HG03521 (cell line): ENCODE measurements around the gene DAB1.

Source experiments
- ATAC-seq: cut with Tn5 transposase; IDR thresholded peaks from one replicate; pipeline ENCODE4 v1.9.1; 2021; ENCODE audit warnings: mild to moderate bottlenecking, moderate library complexity; ENCODE audit not compliant: unreplicated experiment

The DAB1 gene

DNA sequence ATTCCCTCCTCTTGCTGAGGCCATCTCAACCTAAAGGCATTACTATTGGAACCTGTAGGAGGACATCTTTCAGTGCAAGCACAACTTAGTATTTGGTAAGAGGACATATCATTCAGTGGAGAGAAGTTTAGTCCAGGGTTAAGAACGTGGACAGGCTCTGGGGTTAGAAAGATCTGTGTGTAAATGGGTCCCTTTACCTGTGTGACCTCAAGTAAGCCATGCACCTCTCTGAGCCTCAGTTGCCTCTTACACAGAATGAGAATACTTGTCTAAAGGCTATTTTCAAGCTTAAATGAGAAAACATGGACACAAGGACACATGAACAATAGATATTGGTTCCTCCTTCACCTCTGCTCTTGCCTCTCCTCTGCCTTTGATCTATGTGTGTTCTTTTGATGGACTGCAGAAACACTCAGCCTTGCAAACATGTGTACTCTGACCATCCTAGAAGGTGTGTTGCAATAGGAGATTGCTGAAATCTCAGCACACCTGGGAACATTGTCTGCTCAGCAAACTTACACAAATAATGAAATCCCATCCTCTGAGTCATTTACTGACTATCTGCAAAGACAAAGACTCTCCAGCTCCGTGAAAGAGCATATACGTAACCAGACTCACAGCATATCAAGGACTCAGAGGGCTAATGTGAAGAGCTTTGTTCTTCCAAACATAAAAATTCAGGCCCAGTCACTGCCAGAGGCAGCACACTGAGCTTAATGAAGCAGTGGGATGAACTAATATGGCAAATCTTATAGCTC, 143.8 kb downstream of the DAB1 start:
- no peak for ATAC-seq

DNA sequence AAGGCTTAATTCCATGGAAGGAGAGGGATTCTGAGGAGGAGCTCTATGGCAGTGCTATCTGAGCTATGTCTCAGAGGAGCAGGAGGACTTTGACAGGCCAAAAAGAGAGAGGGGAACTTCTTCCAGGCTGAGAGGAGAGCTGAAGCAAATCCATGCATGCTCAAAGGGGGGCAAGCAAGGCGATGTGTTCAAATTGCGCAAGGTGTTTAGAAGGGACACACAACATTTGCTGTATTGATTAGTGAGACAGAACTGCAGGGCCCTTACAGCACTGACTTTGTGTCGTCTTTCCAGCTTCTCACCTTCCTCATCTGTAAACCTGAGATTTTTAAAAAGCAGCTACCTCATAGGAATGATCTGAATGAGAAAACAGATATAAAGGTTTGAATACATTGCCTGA, 145.3 kb downstream of the DAB1 start:
- ATAC-seq, result no peak

DNA sequence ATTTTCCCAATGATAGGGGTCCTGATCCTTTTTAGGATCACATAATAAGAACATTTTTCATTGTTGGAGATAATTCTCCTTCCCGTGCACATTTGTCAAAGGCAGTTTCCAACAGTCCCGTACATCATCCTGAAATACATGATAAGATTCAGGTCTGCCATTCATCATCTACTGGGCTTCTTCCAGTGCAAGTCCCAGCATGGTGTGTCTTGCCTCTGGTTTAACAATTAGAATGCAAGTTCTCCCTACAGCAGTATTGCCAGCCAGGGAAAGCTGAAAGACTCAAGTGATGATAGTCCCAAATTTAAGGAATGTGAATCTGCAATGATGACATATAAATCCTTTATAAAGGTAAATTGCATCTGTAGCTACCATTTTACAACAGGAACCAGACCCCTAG, 146.2 kb downstream of the DAB1 start:
- no peak for ATAC-seq

DNA sequence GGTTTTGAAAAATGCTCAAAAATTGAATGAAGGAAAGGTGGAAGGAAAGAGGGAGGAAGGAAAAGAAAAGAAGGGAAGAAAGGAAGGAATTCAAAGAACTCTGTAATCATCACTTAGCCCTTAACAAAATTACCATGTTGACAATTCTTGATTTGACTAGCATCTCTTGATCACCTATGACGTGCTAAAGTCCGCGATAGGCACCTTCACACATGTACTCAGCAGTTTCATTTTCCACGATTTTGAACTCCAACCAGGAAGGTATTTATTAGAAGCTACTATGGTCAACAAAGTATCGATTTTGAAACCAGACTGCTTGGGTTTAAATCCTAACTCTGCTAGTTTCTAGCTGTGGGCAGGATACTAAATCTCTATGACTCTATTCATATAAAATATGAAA, 146.9 kb downstream of the DAB1 start:
- no peak for ATAC-seq

DNA sequence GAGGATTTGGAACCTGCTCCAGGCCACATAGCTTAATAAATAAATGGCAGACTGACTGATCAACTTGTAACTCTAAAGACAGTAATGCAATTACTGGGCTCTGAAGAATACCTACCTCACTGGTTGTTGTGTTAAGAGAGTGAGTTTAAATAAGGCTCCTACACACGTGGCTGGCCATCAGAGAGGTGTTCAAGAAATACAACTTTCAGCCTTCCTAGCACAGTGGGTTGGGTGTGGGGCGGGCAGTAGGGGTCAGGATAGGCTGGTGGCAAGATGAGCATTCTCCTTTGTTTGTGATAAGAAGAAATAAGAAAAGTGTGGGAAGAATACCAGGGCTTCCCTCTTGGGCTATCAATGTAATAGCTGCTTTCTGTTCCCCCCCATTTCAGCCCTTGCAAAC, 151.3 kb downstream of the DAB1 start:
- ATAC-seq, result no peak

DNA sequence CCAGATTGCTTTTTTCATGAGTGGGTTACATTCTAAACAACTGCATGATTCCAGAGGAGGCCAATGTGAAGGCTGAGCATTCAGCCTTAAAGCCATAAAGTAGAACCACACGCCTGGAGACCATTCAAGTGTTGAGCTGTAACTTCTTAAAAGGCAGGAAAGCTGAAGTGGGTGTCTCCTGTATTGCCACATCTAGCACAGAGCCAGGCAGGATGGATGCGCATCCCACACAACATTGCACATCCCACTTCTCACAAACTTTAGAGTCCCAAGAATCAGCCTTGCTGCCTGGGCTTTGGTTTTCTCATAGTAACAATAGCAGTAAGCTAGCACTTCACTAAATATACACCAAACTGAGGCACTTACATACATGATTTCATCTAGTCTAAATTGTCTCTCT, 151.7 kb downstream of the DAB1 start:
- ATAC-seq, result no peak

DNA sequence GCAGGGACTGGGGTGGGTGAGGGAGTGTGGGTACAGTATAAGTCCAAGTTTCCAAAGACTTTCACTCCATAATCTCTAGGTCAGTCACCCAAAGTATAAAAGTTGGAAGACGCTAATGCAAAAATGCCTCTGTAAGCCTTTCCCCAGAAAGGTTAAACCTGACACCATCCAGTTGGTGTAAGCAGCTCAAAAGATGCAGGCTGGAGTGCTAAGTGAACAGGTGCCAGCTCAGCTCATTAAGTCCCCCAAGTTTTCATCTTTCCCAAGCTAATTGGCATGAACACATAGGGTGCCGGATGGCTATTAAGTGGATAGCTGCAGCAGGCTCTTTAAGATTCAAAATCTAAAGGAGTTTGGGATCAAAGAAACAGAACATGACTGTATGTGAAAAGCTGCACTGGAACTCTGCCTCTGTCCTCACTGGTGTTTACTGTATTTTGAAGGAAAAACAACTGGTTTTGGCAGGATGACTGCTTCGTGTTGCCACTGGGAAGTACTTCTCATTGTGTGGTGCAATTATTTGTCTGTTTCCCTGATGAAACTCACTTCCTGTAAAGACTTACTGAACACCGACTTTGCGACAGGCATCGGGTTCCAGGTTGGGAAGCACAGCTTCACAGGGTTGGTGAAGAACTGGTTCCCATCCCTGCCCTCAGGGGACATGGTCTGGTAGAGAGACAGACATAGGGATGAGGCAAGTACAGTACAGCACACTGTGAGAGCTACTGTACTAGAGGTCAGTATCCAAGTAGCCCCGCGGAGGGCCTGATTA, 152.7 kb downstream of the DAB1 start:
- no peak for ATAC-seq

DNA sequence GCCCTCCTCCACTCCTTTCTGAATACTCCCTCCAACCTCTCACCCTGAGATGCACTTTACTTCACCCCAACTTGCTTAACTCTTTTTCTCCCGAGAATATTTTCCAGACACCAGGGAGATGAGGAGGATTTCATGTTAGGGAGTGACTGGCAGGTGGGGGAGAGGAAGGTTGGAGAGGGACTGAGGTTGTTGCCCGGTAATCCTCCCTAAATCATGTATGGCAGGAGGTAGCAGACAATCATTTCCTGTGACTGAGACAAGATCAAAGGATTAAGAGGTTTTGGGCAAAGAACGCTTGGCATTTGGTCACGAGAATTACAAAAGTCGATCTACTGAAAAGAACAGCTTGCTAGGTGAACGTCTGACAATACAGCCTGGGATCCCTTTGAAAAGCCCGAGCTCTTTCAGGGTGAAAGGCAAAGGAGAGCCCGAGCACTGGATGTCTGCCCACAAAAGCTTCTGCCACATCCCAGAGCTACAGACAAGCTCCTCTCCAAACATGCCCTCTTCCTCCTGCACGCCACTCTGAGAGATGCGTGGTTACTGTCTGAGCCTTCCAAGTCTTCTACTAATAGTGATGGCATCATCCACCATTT, 154.1 kb downstream of the DAB1 start:
- no peak for ATAC-seq

DNA sequence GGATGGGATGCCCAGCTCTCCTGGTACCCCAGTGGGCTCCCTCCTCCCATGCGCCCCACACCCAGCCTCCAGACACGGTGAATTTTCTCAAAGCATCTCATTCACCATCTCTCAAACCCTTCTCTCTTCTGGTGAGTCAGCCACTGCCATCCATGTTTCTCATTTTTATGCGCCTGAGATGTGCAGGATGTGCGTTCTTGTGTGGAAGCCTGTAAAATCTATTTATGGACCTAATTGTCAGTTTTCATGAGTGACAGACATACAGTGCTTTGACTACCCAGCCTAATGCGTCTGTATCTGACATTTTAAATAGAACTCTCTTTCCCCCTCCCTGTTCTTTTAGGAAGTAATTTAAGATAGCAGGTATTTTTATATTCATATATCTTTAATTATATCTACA, 158.8 kb downstream of the DAB1 start:
- ATAC-seq, result no peak

DNA sequence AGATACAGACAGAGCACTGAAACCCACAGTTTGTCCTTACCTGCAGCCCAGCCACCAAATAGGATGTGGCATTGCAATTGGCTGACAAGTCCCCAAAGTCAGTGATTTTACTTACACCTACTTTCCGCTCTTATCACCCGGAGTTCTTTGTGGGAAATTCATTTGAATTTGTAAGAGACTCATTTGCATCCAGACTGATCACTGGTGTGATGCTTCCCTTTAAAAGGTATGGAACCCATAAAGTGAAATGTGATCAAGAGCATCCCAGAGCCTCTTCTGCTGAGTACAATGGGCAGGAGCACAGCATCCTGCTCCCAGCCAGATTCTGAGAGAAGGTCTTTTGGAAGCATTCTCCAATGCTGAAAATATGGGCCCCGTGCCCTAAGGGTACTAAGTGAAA, 161.4 kb downstream of the DAB1 start:
- ATAC-seq, result no peak

DNA sequence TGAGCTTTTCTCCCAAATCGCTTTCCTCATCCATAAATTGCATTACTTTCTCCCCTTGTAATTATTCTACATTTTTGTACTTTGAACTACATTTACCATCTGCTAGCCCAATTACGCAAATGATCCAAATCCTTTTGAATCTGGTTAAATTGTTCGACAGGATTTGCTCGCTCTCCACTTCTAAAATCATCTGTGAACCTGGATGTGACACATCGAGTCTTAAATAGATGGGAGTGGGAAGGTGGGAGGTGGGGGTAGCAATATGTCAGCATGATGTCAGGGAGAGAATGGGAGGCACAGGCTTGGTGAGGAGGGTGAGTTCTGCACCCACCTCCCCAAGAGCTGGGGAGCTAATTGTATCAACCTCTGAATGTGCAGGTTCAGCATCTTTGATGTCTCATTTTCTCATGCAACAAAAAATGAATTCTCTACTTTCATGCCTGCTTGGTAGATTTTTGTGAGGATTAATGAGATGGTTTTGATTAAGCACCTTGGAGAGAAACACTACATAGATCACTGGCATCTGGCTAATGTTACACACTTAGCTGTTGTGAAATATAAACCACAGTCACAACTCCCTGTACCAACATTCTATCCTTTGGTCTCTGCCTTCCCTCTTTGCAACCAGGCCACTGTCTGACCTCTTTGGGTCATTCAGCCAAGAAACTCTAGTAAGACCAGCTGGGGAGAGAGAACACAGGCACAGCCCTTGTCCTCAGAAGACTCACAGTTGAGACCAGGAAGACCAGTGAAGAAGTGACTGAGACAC, 165.1 kb downstream of the DAB1 start:
- ATAC-seq, result no peak

DNA sequence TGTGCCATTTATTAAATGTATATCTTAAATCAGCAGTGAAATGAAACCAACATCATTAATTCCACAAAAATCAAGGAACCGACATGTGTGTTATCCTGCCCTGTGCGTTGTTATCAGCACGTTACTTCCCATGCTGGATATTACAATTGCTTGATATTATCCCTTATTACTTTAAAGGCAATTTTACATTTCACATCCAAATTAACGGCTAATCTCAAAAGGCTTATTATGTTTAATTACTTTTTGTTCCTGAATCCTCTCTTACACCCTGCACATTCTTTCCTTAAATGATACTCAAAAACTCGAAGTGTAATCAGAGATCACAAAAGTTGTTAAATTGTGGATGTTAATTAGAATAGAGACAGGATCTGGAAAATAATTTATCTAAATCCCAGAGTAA, 167.9 kb downstream of the DAB1 start:
- no peak for ATAC-seq

DNA sequence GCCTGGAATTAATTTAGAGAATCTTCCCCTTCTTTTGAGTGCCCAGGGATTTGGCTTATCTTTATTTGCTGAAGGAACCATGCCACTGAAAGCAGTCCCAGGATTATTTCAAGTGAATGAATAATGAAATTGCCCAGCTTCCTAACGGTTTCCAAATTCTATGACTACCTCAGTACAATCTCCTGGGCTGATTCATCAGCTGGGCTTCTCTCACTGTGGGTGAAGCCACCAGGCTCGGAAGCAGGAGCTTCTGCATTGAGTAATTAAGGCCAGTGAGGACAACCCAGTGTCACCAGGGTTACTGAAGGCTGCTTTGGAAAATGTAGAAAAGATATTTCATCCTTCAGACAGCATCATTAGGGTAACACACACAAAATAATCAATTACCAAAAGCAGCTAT, 169.8 kb downstream of the DAB1 start:
- ATAC-seq, result no peak

DNA sequence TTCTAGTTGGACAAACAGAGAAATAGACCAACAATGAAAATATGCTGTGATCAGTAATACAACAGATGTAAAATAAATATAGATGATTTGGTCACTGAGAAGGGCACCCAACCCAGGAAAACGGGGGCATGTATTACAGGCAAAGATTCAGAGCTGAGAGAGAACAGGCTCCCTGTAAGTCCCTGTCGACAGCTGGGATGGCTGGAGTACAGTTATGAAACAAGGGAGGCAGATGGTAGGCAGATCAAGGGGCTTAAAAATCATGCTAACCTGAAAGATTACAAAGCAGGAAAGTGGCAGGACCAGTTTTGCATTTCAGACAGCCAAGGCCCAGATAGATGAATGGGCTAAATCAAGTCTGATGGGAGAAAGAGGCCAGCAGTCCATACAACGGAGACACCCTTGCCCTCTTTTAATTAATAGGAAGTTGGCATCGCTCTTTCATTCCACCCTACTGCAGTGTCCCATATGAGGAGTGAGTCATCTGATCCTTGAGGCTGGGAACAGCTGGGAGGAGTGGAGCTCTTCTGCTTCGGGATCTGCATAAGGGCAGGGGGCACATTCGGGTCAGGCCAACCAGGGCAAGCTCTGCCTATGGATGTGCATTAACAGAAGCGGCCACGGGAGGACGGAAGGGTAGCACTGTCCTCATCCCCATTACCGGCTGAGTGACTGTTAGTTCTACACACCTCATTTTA, 171.1 kb downstream of the DAB1 start:
- no peak for ATAC-seq

DNA sequence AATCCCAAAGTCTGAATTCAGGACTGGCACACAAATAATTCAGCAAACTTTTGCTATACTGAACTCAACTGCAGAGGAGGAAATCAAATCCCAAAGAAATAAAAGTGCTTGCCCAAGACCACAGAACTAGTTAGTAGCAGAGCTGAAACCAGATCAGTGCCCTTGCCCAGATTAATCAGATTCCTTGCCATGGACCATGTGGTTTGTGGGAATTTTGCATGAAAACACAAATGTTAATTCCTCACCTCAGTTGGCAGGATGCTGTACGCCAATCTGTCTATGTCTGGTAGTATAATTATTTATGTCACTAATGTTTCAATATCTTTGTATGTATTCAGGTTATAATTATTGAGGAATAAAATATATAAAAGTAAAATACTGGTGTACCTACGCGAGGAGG, 173.8 kb downstream of the DAB1 start:
- no peak for ATAC-seq

DNA sequence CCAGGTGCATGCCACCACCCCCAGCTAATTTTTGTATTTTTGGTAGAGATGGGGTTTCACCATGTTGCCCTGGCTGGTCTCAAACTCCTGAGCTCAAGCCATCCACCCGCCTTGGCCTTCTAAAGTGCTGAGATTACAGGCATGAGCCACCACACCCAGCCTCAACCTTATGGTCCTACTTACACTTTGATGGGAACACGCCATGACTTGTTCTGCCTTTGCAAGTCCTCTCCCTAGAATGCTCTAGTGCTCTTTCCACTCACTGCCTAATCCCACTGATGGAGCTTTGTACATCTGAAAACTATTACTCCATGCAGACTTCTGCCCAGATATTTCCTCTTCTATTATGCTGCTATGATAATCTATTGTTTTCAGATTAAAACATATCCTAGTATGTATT, 174.3 kb downstream of the DAB1 start:
- ATAC-seq, result no peak

DNA sequence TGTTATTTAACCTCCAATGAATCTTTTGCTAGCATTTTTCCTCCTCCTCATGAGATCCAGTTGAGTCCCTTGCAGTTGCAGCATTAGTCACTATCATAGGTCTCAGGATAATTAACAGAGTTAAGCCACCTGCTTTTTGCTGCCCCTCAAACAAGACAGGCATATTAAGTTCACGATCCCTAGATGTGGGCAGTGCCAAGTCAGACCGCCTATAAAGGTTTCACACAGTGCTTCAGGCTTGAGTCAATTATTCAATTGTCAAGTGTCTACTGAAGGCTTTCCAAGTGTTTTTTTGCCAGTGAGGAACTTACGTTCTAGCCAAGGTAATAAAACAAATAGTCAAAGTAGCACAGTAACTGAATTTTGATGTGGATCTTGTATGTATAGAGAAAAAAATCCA, 175.0 kb downstream of the DAB1 start:
- no peak for ATAC-seq

DNA sequence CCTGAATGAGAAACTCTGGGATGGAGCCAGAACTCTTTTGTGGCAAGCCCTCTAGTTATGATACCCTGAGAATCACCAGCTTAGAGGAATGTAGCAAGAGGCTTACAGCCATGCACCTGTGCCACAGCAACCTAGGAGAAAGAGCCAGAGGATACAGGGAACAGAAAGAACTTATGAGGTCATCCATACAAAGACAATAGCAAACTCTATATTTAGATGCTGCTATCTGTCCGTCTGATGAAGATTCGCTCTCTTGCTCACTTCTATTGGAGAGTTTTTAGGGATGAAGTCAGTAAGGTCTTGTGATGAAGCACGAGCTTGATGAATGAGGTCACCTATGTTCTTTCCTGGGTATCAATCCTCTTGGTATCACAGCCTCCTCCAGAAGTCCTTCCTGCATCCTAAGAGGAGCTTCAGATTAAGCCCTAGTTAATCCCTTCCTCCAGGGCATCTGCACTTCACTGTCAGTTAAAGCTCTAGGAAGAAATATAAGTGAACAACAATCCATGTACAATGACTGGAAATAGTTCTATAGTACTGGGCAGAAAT, 185.6 kb downstream of the DAB1 start:
- no peak for ATAC-seq

DNA sequence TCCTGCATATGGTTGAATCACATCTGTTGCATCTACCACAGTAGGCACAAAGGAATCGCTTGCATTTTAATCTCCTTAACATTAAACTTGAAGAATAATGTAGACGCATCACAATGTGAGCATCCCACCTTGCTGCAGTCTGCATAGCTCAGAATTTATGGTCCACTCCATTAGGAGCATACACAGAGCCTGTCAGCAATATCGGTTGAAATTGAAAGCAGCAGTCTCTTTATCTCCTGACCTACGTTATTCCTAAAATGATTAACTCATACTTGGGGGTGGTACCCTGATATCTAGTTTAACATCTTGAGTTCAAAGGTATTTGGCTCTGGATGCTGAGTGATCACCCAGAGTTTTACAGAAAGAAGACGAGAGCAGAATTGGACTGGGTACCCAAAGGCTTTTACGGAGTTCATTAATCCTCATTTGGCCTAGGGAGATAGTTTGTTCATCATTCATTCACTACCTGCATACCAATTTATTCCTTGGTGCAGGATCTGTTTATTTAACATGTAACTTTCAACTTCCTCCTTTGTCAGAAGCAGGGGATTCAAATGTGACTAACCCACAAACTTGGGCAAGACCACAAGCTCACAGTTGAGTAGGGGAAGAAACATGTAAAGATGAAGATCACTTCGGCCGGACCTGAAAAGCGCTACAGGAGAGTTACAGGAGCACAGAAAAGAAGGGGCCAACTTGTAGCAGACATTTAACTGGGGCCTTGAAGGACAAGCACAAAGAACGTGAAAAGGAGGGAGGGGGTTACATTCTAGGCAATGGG, 187.9 kb downstream of the DAB1 start:
- ATAC-seq, result no peak

DNA sequence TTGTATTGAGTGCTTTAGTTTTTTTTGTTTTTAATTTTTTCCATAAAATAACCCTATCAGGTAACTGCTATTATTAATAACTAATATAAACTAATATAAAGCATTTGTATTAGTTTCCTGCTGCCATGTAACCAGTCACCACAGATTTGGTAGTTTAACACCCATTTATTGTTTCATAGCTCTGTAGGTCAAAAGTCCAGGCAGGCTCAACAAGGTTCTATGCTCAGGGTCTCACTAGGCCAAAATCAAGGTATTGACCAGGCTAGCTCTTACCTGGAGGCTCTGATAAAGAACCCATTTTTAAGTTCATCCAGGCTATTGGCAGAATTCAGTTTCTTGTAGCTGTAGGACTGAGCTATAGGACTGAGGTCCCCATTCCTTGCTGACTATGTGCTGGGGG, 189.4 kb downstream of the DAB1 start:
- ATAC-seq, result no peak
